ENCODE data around the gene TEKT2.

The TEKT2 gene

DNA sequence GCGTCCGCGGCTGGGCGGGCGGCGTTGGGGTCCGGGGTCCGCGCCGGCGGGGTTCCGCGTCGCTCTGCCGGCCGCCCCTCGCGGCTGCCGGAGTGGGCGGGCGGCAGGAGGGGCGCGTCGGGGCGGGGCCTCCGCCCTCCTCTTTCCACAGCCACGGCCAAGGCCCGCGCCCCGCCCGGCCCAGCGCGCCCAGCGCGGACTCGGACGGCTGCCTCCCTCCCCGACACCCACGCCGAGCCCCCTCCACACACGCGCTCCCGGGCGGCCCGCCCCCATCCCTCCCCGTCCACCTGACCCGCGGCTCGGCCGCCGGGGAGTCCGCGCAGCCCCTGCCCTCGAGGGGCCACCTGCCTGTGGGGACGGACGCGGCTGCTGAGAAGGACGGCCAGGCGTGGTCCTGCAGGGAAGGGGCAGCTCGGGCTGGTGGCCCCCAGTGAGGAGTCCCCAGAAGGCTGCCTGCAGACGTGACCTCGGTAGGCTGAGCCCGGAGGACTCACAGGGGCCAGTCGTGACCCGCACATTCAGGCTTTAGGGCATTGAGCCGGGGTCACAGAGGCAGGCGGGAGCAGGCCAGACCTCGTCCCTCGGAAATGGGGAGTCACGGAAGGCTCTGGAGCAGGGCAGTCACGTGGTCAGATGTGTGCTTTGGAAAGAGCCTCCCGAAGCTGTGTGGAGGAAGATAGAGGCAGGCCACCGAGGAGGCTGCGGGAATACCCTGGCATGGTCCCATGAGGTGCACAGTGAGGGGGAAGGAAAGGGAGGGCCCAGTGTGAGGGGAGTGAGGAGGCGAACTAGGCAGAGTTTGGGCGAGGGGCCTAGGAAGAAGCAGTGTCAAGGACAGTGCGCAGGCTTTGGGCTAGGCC lies 41.5 kb downstream of the TEKT2 start, which contains the start of gene COL8A2:
Gene COL8A2, minus strand, starts transcription at position 94 of the 863 bp plus-strand sequence. CDS start 24,980 bp downstream, outside the sequence.
- no peak within 1 kb of the TSS for H3K4me3 ChIP-seq (ENCODE audit: control insufficient read depth, low read depth, low read length)
- no peak for DNase-seq (ENCODE audit: low read depth)
- TF ChIP-seq, protein P1, sequence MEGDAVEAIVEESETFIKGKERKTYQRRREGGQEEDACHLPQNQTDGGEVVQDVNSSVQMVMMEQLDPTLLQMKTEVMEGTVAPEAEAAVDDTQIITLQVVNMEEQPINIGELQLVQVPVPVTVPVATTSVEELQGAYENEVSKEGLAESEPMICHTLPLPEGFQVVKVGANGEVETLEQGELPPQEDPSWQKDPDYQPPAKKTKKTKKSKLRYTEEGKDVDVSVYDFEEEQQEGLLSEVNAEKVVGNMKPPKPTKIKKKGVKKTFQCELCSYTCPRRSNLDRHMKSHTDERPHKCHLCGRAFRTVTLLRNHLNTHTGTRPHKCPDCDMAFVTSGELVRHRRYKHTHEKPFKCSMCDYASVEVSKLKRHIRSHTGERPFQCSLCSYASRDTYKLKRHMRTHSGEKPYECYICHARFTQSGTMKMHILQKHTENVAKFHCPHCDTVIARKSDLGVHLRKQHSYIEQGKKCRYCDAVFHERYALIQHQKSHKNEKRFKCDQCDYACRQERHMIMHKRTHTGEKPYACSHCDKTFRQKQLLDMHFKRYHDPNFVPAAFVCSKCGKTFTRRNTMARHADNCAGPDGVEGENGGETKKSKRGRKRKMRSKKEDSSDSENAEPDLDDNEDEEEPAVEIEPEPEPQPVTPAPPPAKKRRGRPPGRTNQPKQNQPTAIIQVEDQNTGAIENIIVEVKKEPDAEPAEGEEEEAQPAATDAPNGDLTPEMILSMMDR (conservative IDR thresholded peaks at IDR 0.05; ENCODE audit: control insufficient read depth, insufficient read depth, low read depth, low read length): no peak

DNA sequence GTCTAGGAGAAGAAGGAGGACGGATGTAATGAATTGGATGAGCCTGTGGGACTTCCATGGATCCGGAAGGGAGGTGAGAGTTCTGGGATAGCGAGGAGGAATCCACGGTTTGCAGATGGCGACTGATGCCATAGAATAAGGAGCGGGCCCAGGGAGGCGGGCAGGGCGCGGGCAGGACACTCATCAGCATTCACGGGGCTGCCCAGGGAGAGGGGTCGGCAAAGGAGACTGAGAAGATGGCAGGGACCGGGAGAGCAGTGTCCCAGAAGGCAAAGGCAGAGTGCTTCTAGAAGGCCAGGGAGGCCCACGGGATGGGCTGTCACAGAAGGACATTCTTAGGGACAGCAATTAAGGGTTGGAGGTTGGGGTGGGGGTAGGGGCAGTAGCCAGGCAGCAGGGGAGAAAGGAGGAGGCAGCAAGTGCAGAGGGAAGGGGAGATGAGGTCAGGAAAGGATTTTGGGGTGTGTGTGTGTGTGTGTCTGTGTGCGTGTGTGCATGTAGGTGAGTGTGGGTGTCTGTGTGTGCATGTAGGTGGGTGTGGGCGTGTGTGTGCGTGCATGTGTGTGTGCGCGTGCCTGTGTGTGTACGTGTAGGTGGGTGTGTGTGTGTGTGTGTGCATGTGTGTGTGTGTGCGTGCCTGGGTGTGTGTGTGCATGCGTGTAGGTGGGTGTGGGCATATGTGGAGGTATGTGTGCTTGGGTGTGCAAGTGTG lies 42.3 kb downstream of the TEKT2 start:
- H3K4me3 ChIP-seq (ENCODE audit: control insufficient read depth, low read depth, low read length): no peak overlapping the region
- TF ChIP-seq, protein P1 (conservative IDR thresholded peaks at IDR 0.05; ENCODE audit: control insufficient read depth, insufficient read depth, low read depth, low read length): no peak
- DNase-seq (ENCODE audit: low read depth): no peak

DNA sequence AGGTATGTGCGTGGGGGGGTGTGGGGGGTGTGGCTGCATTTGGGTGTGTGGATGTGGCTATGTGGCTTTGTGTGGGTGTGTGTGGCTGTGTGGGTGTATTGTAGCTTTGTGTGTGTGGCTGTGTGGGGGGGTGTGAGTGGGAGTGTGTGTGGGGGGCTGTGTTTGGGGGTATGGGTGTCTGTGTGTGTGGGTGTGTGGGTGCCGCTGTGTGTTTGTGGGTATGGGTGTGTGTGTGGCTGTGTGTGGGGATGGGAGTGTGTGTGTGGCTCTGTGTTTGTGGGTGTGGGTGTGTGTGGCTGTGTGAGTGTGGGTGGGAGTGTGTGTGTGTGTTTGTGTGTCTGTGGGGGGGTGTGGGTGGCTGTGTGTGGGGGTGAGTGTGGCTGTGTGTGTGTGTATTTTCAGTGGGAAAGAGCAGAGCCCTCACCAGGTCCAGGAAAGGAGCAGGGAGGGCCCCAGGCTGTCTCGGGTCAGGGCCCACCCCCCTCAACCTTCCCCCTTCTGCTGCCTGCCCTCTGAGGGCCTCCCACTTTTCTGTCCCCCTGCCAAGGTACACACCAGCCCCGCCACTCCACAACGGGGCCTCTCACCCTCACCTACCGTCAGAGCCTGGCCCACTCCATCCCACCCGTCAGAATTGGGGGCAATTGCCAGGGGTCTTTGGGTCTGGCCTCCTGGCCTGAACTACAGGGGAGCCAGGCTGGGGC lies 43.1 kb downstream of the TEKT2 start:
- H3K4me3 ChIP-seq (ENCODE audit: control insufficient read depth, low read depth, low read length): no peak overlapping the region
- no peak for DNase-seq (ENCODE audit: low read depth)
- TF ChIP-seq, protein P1 (conservative IDR thresholded peaks at IDR 0.05; ENCODE audit: control insufficient read depth, insufficient read depth, low read depth, low read length): no peak

DNA sequence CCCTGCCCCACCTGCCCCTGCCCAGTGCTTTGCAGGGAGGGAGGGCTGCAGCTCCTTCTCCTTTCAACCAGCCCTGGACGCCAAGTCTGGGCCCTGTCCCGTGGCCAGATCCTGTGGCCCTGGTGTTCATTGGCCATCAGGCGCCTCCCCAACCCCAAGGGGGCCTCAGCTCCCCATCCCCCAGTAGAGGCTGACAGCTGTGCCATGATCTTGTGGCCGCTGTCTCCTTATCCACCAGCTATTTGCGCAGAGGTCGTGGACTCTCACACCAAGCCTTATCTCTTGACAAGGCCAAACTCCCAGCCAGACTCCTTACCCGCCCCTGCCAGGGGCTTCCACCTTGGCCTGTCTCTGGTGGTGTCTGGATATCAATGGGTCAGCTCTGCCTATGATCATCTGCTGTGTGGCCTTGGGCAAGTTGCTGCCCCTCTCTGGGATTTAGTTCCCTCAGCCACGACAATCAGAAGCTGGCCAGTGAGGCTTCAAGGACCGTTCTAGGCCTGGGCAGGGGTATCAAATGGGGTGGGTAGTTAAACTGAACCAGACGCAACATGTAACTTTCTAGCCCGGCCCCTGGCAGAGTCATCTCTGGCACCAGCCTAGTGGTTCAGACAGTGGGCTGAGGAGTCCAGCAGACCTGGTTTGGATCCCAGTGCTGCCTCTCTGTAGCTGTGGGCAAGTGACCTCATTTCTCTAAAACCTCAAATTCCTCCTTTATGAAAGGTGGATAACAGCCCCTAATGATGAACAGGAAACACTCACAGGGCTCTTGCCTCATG lies 44.4 kb downstream of the TEKT2 start:
- peak; percentile 53 for DNase-seq (ENCODE audit: low read depth)
- TF ChIP-seq, protein P1 (conservative IDR thresholded peaks at IDR 0.05; ENCODE audit: control insufficient read depth, insufficient read depth, low read depth, low read length): no peak
- H3K4me3 ChIP-seq (ENCODE audit: control insufficient read depth, low read depth, low read length): no peak overlapping the region

DNA sequence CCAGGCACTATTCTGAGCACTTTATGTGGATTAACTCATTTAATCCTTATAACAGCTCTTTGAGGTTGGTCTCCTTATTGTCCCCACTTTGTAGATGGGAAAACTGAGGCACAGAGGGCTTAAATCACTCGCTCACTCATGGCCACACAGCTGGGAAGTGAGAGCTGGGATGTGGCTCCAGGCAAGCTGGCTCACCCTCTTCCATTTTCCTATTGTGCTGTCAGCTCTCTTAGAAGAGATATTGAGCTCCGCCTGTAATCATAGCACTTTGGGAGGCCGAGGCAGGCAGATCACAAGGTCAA lies 45.0 kb downstream of the TEKT2 start:
- H3K4me3 ChIP-seq (ENCODE audit: control insufficient read depth, low read depth, low read length): no peak overlapping the region
- DNase-seq (ENCODE audit: low read depth): no peak
- TF ChIP-seq, protein P1 (conservative IDR thresholded peaks at IDR 0.05; ENCODE audit: control insufficient read depth, insufficient read depth, low read depth, low read length): no peak

DNA sequence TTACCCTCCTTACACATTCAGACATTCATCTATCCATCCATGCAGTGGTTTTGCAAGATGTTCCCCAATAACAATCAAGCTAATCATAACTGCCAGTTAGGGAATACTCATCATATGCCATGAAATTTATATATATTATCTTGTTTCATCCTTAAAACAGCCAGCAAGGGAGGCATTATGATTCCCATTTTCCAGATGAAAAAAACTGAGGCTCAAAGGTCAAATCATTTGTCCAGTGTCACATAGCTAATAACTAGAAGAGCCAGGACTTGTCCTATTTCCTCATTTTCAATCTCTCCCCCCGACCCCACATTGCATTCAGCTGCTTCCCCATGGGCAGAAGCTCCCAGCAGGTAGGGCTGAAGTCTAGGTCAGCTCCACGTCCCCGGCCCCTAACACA lies 48.1 kb downstream of the TEKT2 start:
- DNase-seq (ENCODE audit: low read depth): no peak
- H3K4me3 ChIP-seq (ENCODE audit: control insufficient read depth, low read depth, low read length): no peak overlapping the region
- TF ChIP-seq, protein P1 (conservative IDR thresholded peaks at IDR 0.05; ENCODE audit: control insufficient read depth, insufficient read depth, low read depth, low read length): no peak

Measured in fibroblast of mammary gland (primary cell).